A673 (cell line): ENCODE data around the gene FCMR.

Source experiments
- EZH2 ChIP-seq: fragments of 200-600 bp; sonication (generic); IDR thresholded peaks from 2 replicates; pipeline ENCODE4 v1.6.1; 2017; ENCODE audit warnings: borderline replicate concordance, low read depth, mild to moderate bottlenecking, mixed read lengths, antibody characterized with exemption, low read length; ENCODE audit not compliant: poor library complexity, severe bottlenecking
- TF ChIP-seq, protein P1 (sequence below): fragments of 300-800, 200-600 bp; sonication (generic); conservative IDR thresholded peaks from 2 replicates; pipeline ENCODE4 v1.5.1; 2017; ENCODE audit warnings: low read depth, mild to moderate bottlenecking, antibody characterized with exemption, low read length, moderate library complexity, mixed read lengths

DNA sequence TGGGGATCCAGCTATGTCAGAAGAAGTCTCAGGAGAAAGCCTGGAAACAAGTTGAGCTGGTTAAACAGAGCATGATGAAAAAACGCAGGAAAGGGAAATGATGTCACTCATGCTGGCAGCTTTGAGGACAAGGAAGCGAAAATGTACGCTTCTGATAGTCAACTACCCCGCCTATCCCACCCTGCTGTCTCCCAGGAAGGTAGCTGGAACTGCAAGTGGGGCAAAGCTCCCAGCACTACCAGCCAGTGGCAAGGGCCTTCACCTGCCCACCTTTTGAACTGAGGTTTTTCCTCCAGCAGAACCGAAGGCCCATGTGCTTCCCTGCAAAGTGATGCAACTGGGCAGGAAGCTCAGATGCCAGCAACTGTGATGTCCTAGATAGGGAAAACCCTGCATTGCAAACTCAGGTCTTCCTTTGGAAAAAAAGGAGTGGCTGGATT is 62.6 kb downstream of the FCMR start:
- TF ChIP-seq, protein P1, sequence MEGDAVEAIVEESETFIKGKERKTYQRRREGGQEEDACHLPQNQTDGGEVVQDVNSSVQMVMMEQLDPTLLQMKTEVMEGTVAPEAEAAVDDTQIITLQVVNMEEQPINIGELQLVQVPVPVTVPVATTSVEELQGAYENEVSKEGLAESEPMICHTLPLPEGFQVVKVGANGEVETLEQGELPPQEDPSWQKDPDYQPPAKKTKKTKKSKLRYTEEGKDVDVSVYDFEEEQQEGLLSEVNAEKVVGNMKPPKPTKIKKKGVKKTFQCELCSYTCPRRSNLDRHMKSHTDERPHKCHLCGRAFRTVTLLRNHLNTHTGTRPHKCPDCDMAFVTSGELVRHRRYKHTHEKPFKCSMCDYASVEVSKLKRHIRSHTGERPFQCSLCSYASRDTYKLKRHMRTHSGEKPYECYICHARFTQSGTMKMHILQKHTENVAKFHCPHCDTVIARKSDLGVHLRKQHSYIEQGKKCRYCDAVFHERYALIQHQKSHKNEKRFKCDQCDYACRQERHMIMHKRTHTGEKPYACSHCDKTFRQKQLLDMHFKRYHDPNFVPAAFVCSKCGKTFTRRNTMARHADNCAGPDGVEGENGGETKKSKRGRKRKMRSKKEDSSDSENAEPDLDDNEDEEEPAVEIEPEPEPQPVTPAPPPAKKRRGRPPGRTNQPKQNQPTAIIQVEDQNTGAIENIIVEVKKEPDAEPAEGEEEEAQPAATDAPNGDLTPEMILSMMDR: no peak
- no peak for TF ChIP-seq EZH2
